Measurements from ENCODE around the gene NOS1AP.

DNA sequence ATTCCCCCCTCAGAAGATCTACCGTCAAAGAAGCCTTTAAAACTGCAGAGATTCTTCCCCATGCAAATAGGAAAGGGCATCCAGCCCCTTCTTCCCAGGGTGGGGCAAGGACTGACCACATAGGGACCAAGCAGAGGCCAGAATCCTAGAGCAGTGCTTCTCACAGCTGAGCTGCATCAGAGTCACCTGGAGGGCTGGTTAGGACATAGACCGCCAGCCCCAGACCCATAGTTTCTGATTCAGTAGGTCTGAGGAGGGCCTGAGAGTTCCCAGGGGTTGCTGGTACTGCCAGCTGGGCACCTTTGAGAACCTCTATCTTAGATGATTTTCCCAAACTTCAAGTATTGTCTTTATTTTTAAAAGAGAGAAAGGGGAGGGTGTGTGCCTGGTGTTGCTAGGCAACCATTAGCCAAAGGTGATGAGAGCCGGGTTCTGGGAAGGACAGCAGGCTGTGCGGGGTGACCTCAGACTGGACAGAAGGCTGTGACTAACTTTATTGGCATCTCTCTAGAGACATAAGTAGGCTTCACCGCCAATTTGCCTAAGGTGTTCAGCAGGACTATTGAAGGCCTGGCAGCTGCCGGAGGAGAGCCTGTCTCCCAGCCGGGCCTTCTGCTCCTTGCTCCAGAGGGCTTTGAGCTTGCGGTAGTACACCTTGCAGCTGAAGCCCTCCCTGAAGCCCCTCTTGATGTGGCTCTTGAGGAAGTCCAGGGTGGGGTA is 304.2 kb downstream of the NOS1AP start:
- TF ChIP-seq, protein P1, sequence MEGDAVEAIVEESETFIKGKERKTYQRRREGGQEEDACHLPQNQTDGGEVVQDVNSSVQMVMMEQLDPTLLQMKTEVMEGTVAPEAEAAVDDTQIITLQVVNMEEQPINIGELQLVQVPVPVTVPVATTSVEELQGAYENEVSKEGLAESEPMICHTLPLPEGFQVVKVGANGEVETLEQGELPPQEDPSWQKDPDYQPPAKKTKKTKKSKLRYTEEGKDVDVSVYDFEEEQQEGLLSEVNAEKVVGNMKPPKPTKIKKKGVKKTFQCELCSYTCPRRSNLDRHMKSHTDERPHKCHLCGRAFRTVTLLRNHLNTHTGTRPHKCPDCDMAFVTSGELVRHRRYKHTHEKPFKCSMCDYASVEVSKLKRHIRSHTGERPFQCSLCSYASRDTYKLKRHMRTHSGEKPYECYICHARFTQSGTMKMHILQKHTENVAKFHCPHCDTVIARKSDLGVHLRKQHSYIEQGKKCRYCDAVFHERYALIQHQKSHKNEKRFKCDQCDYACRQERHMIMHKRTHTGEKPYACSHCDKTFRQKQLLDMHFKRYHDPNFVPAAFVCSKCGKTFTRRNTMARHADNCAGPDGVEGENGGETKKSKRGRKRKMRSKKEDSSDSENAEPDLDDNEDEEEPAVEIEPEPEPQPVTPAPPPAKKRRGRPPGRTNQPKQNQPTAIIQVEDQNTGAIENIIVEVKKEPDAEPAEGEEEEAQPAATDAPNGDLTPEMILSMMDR (IDR thresholded peaks at IDR 0.05), result no peak
- TF ChIP-seq, protein P2, sequence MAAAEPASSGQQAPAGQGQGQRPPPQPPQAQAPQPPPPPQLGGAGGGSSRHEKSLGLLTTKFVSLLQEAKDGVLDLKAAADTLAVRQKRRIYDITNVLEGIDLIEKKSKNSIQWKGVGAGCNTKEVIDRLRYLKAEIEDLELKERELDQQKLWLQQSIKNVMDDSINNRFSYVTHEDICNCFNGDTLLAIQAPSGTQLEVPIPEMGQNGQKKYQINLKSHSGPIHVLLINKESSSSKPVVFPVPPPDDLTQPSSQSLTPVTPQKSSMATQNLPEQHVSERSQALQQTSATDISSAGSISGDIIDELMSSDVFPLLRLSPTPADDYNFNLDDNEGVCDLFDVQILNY (CRISPR knock-in tag; IDR thresholded peaks at IDR 0.05), result no peak
- TF ChIP-seq, protein P3, sequence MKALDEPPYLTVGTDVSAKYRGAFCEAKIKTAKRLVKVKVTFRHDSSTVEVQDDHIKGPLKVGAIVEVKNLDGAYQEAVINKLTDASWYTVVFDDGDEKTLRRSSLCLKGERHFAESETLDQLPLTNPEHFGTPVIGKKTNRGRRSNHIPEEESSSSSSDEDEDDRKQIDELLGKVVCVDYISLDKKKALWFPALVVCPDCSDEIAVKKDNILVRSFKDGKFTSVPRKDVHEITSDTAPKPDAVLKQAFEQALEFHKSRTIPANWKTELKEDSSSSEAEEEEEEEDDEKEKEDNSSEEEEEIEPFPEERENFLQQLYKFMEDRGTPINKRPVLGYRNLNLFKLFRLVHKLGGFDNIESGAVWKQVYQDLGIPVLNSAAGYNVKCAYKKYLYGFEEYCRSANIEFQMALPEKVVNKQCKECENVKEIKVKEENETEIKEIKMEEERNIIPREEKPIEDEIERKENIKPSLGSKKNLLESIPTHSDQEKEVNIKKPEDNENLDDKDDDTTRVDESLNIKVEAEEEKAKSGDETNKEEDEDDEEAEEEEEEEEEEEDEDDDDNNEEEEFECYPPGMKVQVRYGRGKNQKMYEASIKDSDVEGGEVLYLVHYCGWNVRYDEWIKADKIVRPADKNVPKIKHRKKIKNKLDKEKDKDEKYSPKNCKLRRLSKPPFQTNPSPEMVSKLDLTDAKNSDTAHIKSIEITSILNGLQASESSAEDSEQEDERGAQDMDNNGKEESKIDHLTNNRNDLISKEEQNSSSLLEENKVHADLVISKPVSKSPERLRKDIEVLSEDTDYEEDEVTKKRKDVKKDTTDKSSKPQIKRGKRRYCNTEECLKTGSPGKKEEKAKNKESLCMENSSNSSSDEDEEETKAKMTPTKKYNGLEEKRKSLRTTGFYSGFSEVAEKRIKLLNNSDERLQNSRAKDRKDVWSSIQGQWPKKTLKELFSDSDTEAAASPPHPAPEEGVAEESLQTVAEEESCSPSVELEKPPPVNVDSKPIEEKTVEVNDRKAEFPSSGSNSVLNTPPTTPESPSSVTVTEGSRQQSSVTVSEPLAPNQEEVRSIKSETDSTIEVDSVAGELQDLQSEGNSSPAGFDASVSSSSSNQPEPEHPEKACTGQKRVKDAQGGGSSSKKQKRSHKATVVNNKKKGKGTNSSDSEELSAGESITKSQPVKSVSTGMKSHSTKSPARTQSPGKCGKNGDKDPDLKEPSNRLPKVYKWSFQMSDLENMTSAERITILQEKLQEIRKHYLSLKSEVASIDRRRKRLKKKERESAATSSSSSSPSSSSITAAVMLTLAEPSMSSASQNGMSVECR (CRISPR knock-in tag; IDR thresholded peaks at IDR 0.05; ENCODE audit: borderline replicate concordance), result no peak
- TF ChIP-seq, protein P4, sequence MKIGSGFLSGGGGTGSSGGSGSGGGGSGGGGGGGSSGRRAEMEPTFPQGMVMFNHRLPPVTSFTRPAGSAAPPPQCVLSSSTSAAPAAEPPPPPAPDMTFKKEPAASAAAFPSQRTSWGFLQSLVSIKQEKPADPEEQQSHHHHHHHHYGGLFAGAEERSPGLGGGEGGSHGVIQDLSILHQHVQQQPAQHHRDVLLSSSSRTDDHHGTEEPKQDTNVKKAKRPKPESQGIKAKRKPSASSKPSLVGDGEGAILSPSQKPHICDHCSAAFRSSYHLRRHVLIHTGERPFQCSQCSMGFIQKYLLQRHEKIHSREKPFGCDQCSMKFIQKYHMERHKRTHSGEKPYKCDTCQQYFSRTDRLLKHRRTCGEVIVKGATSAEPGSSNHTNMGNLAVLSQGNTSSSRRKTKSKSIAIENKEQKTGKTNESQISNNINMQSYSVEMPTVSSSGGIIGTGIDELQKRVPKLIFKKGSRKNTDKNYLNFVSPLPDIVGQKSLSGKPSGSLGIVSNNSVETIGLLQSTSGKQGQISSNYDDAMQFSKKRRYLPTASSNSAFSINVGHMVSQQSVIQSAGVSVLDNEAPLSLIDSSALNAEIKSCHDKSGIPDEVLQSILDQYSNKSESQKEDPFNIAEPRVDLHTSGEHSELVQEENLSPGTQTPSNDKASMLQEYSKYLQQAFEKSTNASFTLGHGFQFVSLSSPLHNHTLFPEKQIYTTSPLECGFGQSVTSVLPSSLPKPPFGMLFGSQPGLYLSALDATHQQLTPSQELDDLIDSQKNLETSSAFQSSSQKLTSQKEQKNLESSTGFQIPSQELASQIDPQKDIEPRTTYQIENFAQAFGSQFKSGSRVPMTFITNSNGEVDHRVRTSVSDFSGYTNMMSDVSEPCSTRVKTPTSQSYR (CRISPR knock-in tag; IDR thresholded peaks at IDR 0.05), result no peak

All from WTC11 (cell line).